T-cell (primary cell): ENCODE results near the gene CASP5. TPM values are rescaled to one million over a fixed set of nuclear protein-coding genes. Genes with fewer than 3 reads are reported as not detected.
"Not testable (repeated sequence)": the region's sequence is repeated elsewhere in the genome, so short reads cannot be mapped to it uniquely, and the experiment has no call there.

Source experiments
- ATAC-seq, 4 experiments: fragments of 200-7000 bp in 3 of 4; fragments of 150-1000 bp in 1 of 4; cut with Tn5 transposase; replicated peaks in 1 of 4; 1 replicate in 3 of 4; 2 replicates in 1 of 4; pipeline ENCODE4 v1.10.0; 2021; ENCODE audit warnings: moderate library complexity in 3 of 4, mild to moderate bottlenecking in 2 of 4, moderate number of reproducible peaks in 1 of 4
- CTCF ChIA-PET, 2 donors: fragments of 300-600 bp; sonication (Branson Sonifier 250); formaldehyde crosslinking; loops; one replicate each; lab custom pipeline; 2022; ENCODE audit warnings: antibody characterized with exemption in 2 of 2; lab: Charles Lee
- POLR2A ChIA-PET, 2 donors: fragments of 300-600 bp; sonication (Branson Sonifier 250); formaldehyde crosslinking; loops; one replicate each; lab custom pipeline; 2022; ENCODE audit warnings: antibody characterized with exemption in 2 of 2; lab: Charles Lee
- DNase-seq, 35 experiments: peaks; one replicate each; pipeline versions ENCODE4 v3.0.0 to v3.0.0-alpha.2; 2013 to 2023
- H3K27ac ChIP-seq: one replicate; pipeline ENCODE4 v1.5.1; 2013; ENCODE audit warnings: low read length
- H3K27me3 ChIP-seq, 2 experiments: replicated peaks in 1 of 2; 1 replicate in 1 of 2; 2 replicates in 1 of 2; pipeline versions ENCODE4 v1.6.1 to v1.7.0; 2013; ENCODE audit warnings: low read length in 1 of 2, mixed read lengths in 1 of 2; ENCODE audit not compliant: control insufficient read depth in 2 of 2, insufficient read depth in 2 of 2; ENCODE audit errors: extremely low read depth in 1 of 2
- H3K36me3 ChIP-seq, 2 donors: 1 replicate in 1 of 2; 2 replicates in 1 of 2; pipeline versions ENCODE4 v1.6.1 to v1.7.0; 2013; ENCODE audit warnings: low read length in 1 of 2; ENCODE audit not compliant: control insufficient read depth in 2 of 2, insufficient read depth in 1 of 2; ENCODE audit errors: extremely low read depth in 1 of 2
- H3K4me1 ChIP-seq, 2 experiments: 1 replicate in 1 of 2; 2 replicates in 1 of 2; pipeline versions ENCODE4 v1.6.1 to v1.7.0; 2013; ENCODE audit warnings: low read length in 2 of 2, mixed read lengths in 1 of 2; ENCODE audit not compliant: insufficient read depth in 2 of 2, control insufficient read depth in 1 of 2; ENCODE audit errors: extremely low read depth in 1 of 2
- H3K4me3 ChIP-seq, 2 donors: 1 replicate in 1 of 2; 2 replicates in 1 of 2; pipeline versions ENCODE4 v1.5.1 to v1.7.0; 2013; ENCODE audit warnings: mild to moderate bottlenecking in 2 of 2, low read length in 1 of 2, moderate library complexity in 1 of 2; ENCODE audit not compliant: control insufficient read depth in 1 of 2; ENCODE audit errors: extremely low read depth in 1 of 2
- H3K9me3 ChIP-seq: 2 replicates; pipeline ENCODE4 v1.7.0; 2013
- H3K27ac Mint-ChIP-seq, 2 donors: one replicate each; pipeline ENCODE4 v1.8.0; 2020 to 2021; ENCODE audit warnings: mild to moderate bottlenecking in 2 of 2, mixed read lengths in 2 of 2
- H3K27me3 Mint-ChIP-seq, 2 donors: one replicate each; pipeline ENCODE4 v1.8.0; 2021 to 2022; ENCODE audit warnings: mixed read lengths in 2 of 2
- H3K36me3 Mint-ChIP-seq: one replicate; pipeline ENCODE4 v1.8.0; 2021; ENCODE audit warnings: mixed read lengths
- H3K4me1 Mint-ChIP-seq, 3 donors: one replicate each; pipeline ENCODE4 v1.8.0; 2020 to 2022; ENCODE audit warnings: mixed read lengths in 3 of 3, mild to moderate bottlenecking in 1 of 3
- H3K4me3 Mint-ChIP-seq, 3 donors: one replicate each; pipeline ENCODE4 v1.8.0; 2020 to 2022; ENCODE audit warnings: mild to moderate bottlenecking in 3 of 3, mixed read lengths in 3 of 3, moderate library complexity in 3 of 3
- H3K9me3 Mint-ChIP-seq, 3 donors: one replicate each; pipeline ENCODE4 v1.8.0; 2020 to 2022; ENCODE audit warnings: mixed read lengths in 3 of 3
- WGBS: methylation state at CpG from one replicate; pipeline ENCODE4 v1.1.5; 2013; ENCODE audit warnings: missing lambda C conversion rate; ENCODE audit not compliant: insufficient coverage; 5-methylcytosine and 5-hydroxymethylcytosine counted together
- total RNA-seq, 35 experiments: library from RNA in 6 of 35; stranded (reverse) in 6 of 35; fragments of 120-200 nt in 1 of 35; gene quantifications; one replicate each; pipeline versions ENCODE4 v1.2.1 to v1.2.4 and lab custom pipeline; 2013 to 2026

The CASP5 gene
- total RNA-seq, 5 donors from 2014 or later (not counting 1 experiment from before 2014, with no cell fraction given) = 0.38 TPM; not detected in 4

DNA sequence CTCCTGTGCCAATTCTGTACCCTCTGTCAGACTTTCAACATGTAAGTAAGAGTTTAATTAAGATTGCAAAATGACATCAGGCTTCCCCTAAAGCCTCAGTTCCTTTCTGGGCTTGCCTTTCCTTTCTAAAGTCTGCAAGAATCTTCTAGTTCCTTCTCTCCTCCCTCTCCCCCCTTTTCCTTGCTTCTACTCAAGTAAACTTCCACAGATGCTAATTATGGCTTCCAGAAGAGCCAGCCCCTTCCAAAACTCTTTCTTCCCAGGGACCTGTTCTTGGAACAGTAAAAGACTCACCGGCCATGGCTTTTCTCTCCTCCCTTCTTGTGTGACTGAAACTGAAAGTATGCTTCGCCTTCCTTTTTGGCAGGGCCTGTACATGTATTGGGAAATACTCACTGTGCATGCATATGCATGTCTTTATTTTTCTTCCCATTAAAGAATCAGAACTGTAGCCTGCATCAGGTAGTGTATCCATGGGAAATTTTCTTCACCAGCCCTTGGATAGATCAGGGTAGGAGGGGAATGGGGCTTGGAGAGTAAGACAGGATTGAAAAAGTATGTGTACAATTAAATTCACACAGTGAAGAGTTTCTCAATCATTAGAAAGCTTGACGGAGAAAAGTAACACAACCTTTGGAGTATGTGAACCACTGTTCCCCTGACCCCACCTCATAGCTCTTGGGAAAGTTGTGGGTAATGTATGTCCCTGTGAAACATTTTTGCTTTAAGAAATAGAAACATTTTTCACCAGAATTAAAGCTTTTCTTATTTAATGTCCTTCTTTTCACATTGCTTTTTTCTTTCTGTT is 12.0 kb upstream of the CASP5 start, which contains the start of gene CASP1:
TSS of gene CASP1 (minus strand) at position 332 of the 808 bp plus-strand sequence. CDS start at position 301, 31 bp downstream.
- no CpG with 5 or more reads among the region's 3 CpGs for WGBS
- Mint-ChIP-seq H3K36me3 (peaks cover 58% of the 10 kb centered on the region), H3K4me3 (peak within 1 kb of the TSS; percentile 89 to 94 (median 93)), H3K4me1 (peaks cover 56 to 65% (median 60%) of the 10 kb centered on the region in 3 donors), H3K9me3 (no peaks in the 10 kb centered on the region), H3K27ac (peak within 1 kb of the TSS; percentile 99 to 100), H3K27me3 (no peaks in the 10 kb centered on the region)
- CTCF ChIA-PET = interaction anchor here in 1 of 2 donors (0.6 to 1.0 kb wide), 3 partner anchors 9 to 96 kb away, joined by 3 to 4 read pairs (median 3); no protein-coding TSS in a partner anchor
- POLR2A ChIA-PET = interaction anchor here in 1 of 2 donors (0.6 to 0.7 kb wide), 4 partner anchors 9 to 1622 kb away, joined by 3 to 6 read pairs (median 4); no protein-coding TSS in a partner anchor
- Histone ChIP-seq H3K9me3 (no peaks in the 10 kb centered on the region), H3K36me3 (peaks cover 0 to 24% of the 10 kb centered on the region in 2 donors), H3K4me1 (peaks cover 11 to 19% of the 10 kb centered on the region in 2 experiments), H3K27me3 (no peaks in the 10 kb centered on the region), H3K4me3 (peak within 1 kb of the TSS; percentile 3 to 63), H3K27ac (peak within 1 kb of the TSS; percentile 87)
- DNase-seq (peak in 18 of 35 experiments; percentile 3 to 63 (median 18)), ATAC-seq (peak; percentile 80 to 88 (median 86))

- peak overlapping the region; percentile 99 to 100 for H3K27ac Mint-ChIP-seq
- peaks cover 58% of the 10 kb centered on the region for H3K36me3 Mint-ChIP-seq
- H3K27me3 ChIP-seq, H3K27me3 Mint-ChIP-seq, H3K9me3 ChIP-seq, H3K9me3 Mint-ChIP-seq, DNase-seq: not testable (repeated sequence)
- ATAC-seq = peak in 3 of 4 experiments; percentile 7 to 9 (median 8)
- ChIA-PET CTCF (interaction anchor here in 1 of 2 donors (0.6 to 1.0 kb wide), 2 partner anchors 9 to 18 kb away, joined by 5 read pairs; no protein-coding TSS in a partner anchor), POLR2A (interaction anchor here (0.6 to 1.5 kb wide), 2 partner anchors 9 to 215 kb away, joined by 4 to 5 read pairs; no protein-coding TSS in a partner anchor)
- H3K4me1 ChIP-seq = peaks cover 14 to 19% of the 10 kb centered on the region in 2 experiments
- peaks cover 0 to 26% of the 10 kb centered on the region in 2 donors for H3K36me3 ChIP-seq
- H3K4me1 Mint-ChIP-seq = peaks cover 51 to 69% (median 64%) of the 10 kb centered on the region in 3 donors
- H3K27ac ChIP-seq = peak overlapping the region; percentile 87
- H3K4me3 Mint-ChIP-seq = peak overlapping the region; percentile 89 to 94 (median 93)
- WGBS = 50% methylated on average over 1 of the region's 2 CpGs
- H3K4me3 ChIP-seq = peak overlapping the region; percentile 3 to 63
Measured at GRCh38 chr11:105034388-105034787, 11.4 kb upstream of the CASP5 start.

- peak overlapping the region; percentile 30 to 63 for H3K4me3 ChIP-seq
- H3K27me3 ChIP-seq = no peaks in the 10 kb centered on the region
- peak; percentile 29 to 59 (median 46) for ATAC-seq
- peak overlapping the region; percentile 99 to 100 for H3K27ac Mint-ChIP-seq
- H3K27ac ChIP-seq = peak overlapping the region; percentile 87
- H3K36me3 ChIP-seq = peaks cover 0 to 31% of the 10 kb centered on the region in 2 donors
- H3K36me3 Mint-ChIP-seq = peaks cover 60% of the 10 kb centered on the region
- H3K4me1 Mint-ChIP-seq = peaks cover 57 to 75% (median 70%) of the 10 kb centered on the region in 3 donors
- peak in 1 of 35 experiments; percentile 34 for DNase-seq
- no CpG with 5 or more reads among the region's 1 CpG for WGBS
- H3K4me1 ChIP-seq = peaks cover 14 to 19% of the 10 kb centered on the region in 2 experiments
- POLR2A ChIA-PET = interaction anchor here (0.6 to 1.5 kb wide), 3 partner anchors 10 to 215 kb away, joined by 3 to 5 read pairs (median 4); no protein-coding TSS in a partner anchor
- no peaks in the 10 kb centered on the region for H3K9me3 Mint-ChIP-seq
- H3K4me3 Mint-ChIP-seq = peak overlapping the region; percentile 89 to 94 (median 93)
- CTCF ChIA-PET = interaction anchor here (0.6 to 1.0 kb wide), 4 partner anchors 10 to 210 kb away, joined by 3 to 5 read pairs (median 4); no protein-coding TSS in a partner anchor
- no peaks in the 10 kb centered on the region for H3K27me3 Mint-ChIP-seq
- H3K9me3 ChIP-seq = no peaks in the 10 kb centered on the region
Measured at GRCh38 chr11:105033781-105034180, 10.8 kb upstream of the CASP5 start.

DNA sequence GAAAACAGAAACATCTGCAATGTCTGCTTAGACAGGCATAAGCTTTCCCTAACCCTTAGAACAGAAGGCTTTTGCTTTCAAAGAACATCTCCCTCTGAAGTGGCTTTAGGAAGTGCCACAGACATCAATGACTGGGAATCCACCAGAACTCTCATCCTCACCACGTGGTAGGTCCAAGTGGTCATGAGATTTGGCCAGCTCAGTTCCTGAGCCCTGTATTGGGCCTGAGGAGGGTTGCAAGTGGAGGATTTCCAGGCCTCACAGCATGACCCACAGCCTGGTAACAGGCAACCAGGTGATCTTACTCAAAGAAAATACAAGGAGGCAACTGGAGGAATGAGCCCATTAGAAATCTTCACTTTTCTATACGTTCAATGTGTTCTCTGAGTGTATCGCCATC is 10.4 kb upstream of the CASP5 start:
- ChIA-PET CTCF (interaction anchor here (0.6 to 1.0 kb wide), 3 partner anchors 10 to 209 kb away, joined by 3 to 5 read pairs (median 3); no protein-coding TSS in a partner anchor), POLR2A (interaction anchor here in 1 of 2 donors (0.6 to 1.5 kb wide), 3 partner anchors 10 to 49 kb away, joined by 3 to 5 read pairs (median 3); no protein-coding TSS in a partner anchor)
- Histone ChIP-seq H3K36me3 (peaks cover 0 to 34% of the 10 kb centered on the region in 2 donors), H3K9me3 (no peaks in the 10 kb centered on the region), H3K27me3 (no peaks in the 10 kb centered on the region), H3K27ac (peak overlapping the region; percentile 87), H3K4me3 (peak overlapping the region; percentile 30 to 63), H3K4me1 (peaks cover 14 to 19% of the 10 kb centered on the region in 2 experiments)
- H3K9me3 Mint-ChIP-seq = no peaks in the 10 kb centered on the region
- peak in 1 of 4 experiments; percentile 41 for ATAC-seq
- H3K27me3 Mint-ChIP-seq = no peaks in the 10 kb centered on the region
- peak overlapping the region; percentile 89 to 94 (median 93) for H3K4me3 Mint-ChIP-seq
- peaks cover 58 to 77% (median 74%) of the 10 kb centered on the region in 3 donors for H3K4me1 Mint-ChIP-seq
- peaks cover 60% of the 10 kb centered on the region for H3K36me3 Mint-ChIP-seq
- H3K27ac Mint-ChIP-seq = peak overlapping the region; percentile 99 to 100
- DNase-seq = peak in 1 of 35 experiments; percentile 24
- WGBS = no CpG with 5 or more reads among the region's 3 CpGs

GRCh38 chr11:105032495-105032894 is 9.5 kb upstream of the CASP5 start:
- peaks cover 0 to 38% of the 10 kb centered on the region in 2 donors for H3K36me3 ChIP-seq
- peak overlapping the region in 1 of 2 donors; percentile 63 for H3K4me3 ChIP-seq
- CTCF ChIA-PET = no interaction called here
- peaks cover 57% of the 10 kb centered on the region for H3K36me3 Mint-ChIP-seq
- no peaks in the 10 kb centered on the region for H3K9me3 Mint-ChIP-seq
- no peaks in the 10 kb centered on the region for H3K9me3 ChIP-seq
- peak overlapping the region; percentile 87 for H3K27ac ChIP-seq
- peak in 1 of 35 experiments; percentile 32 for DNase-seq
- peak overlapping the region; percentile 63 to 99 for H3K27ac Mint-ChIP-seq
- peak overlapping the region; percentile 89 to 94 (median 93) for H3K4me3 Mint-ChIP-seq
- no peaks in the 10 kb centered on the region for H3K27me3 ChIP-seq
- 72% methylated on average over 2 of the region's 2 CpGs for WGBS
- H3K4me1 ChIP-seq = peaks cover 14 to 19% of the 10 kb centered on the region in 2 experiments
- ATAC-seq = no peak
- POLR2A ChIA-PET = interaction anchor here in 1 of 2 donors (0.6 kb wide), 2 partner anchors 43 to 48 kb away, joined by 3 to 5 read pairs; no protein-coding TSS in a partner anchor
- peaks cover 64 to 80% (median 80%) of the 10 kb centered on the region in 3 donors for H3K4me1 Mint-ChIP-seq
- no peaks in the 10 kb centered on the region for H3K27me3 Mint-ChIP-seq
